Keratinocyte (primary cell): ENCODE measurements around the gene TENT4B. TPM values are rescaled to one million over a fixed set of nuclear protein-coding genes. Genes with fewer than 3 reads are reported as not detected.
A peak's percentile ranks its signal among the peaks of the same experiment; 100 is the strongest.

Source experiments
- DNase-seq: peaks from one replicate; pipeline ENCODE4 v3.0.0-alpha.2; 2011; ENCODE audit warnings: low read depth, missing footprints, low spot score
- FAIRE-seq: peaks from 2 replicates; lab custom pipeline; 2011; peaks lifted over from hg19 to GRCh38; lab: Jason Lieb, UNC
- H2AFZ ChIP-seq: 2 replicates; pipeline ENCODE4 v1.6.0; 2012; ENCODE audit warnings: low read length, control low read depth, inconsistent platforms; ENCODE audit not compliant: control insufficient read depth
- H3K27ac ChIP-seq: 2 replicates; pipeline ENCODE4 v1.5.1; 2011; ENCODE audit warnings: low read length; ENCODE audit not compliant: control insufficient read depth, insufficient read depth
- H3K27me3 ChIP-seq: 3 replicates; pipeline ENCODE4 v1.6.0; 2011; ENCODE audit warnings: low read length; ENCODE audit not compliant: control insufficient read depth, insufficient read depth; ENCODE audit errors: extremely low read depth
- H3K36me3 ChIP-seq, 2 experiments: 2 replicates in 1 of 2; 3 replicates in 1 of 2; pipeline ENCODE4 v1.5.1; 2011; ENCODE audit warnings: low read length in 2 of 2, mild to moderate bottlenecking in 1 of 2; ENCODE audit not compliant: control insufficient read depth in 2 of 2, insufficient read depth in 2 of 2; ENCODE audit errors: extremely low read depth in 1 of 2
- H3K4me1 ChIP-seq: 3 replicates; pipeline ENCODE4 v1.5.1; 2011; ENCODE audit warnings: low read length; ENCODE audit not compliant: control insufficient read depth, insufficient read depth; ENCODE audit errors: extremely low read depth
- H3K4me2 ChIP-seq: 3 replicates; pipeline ENCODE4 v1.6.0; 2011; ENCODE audit warnings: low read depth, low read length; ENCODE audit not compliant: control insufficient read depth, insufficient read depth; ENCODE audit errors: extremely low read depth
- H3K4me3 ChIP-seq, 3 experiments: fragments of 200-600 bp in 1 of 3; sonication (generic) in 1 of 3; 2 replicates in 2 of 3; 3 replicates in 1 of 3; pipeline ENCODE4 v1.5.1; 2011 to 2016; ENCODE audit warnings: low read length in 3 of 3, mild to moderate bottlenecking in 3 of 3, control low read depth in 2 of 3, inconsistent platforms in 1 of 3, low read depth in 1 of 3, mixed read lengths in 1 of 3, mixed run types in 1 of 3, moderate library complexity in 1 of 3; ENCODE audit not compliant: control insufficient read depth in 2 of 3, insufficient read depth in 2 of 3; ENCODE audit errors: extremely low read depth in 1 of 3
- H3K79me2 ChIP-seq: 2 replicates; pipeline ENCODE4 v1.6.0; 2012; ENCODE audit warnings: low read length; ENCODE audit not compliant: control insufficient read depth, insufficient read depth
- H3K9ac ChIP-seq: 3 replicates; pipeline ENCODE4 v1.6.0; 2011; ENCODE audit warnings: low read length; ENCODE audit not compliant: control insufficient read depth, insufficient read depth; ENCODE audit errors: extremely low read depth
- H3K9me1 ChIP-seq: 3 replicates; pipeline ENCODE4 v1.6.0; 2011; ENCODE audit warnings: low read length; ENCODE audit not compliant: control insufficient read depth, insufficient read depth; ENCODE audit errors: extremely low read depth
- H3K9me3 ChIP-seq: 2 replicates; pipeline ENCODE4 v1.5.1; 2012; ENCODE audit warnings: low read depth, low read length; ENCODE audit not compliant: control insufficient read depth
- H4K20me1 ChIP-seq: 3 replicates; pipeline ENCODE4 v1.6.0; 2011; ENCODE audit warnings: low read length; ENCODE audit not compliant: control insufficient read depth, insufficient read depth; ENCODE audit errors: extremely low read depth
- EZH2 ChIP-seq: IDR thresholded peaks from one replicate; pipeline ENCODE4 v1.6.1; 2012; ENCODE audit warnings: inconsistent platforms, mild to moderate bottlenecking, low read length, moderate library complexity
- dilution Hi-C: fragments of 300-500 bp; cut with MboI; formaldehyde crosslinking; loops from one replicate; pipeline ENCODE4 v1.7.0; 2020; ENCODE audit warnings: low sequenced_read_pairs; ENCODE audit not compliant: extremely low pct_ligation_motif_present
- polyA plus RNA-seq, 5 experiments: library from polyadenylated mRNA; depleted of rRNA in 3 of 5; stranded (reverse) in 3 of 5; stranded (forward) in 1 of 5; unstranded in 1 of 5; fragments of >200 nt; gene quantifications; 1 replicate in 1 of 5; 2 replicates in 3 of 5; 3 replicates in 1 of 5; pipeline versions ENCODE4 v1.2.1 to v1.2.3, GENCODE V29; 2011 to 2012; ENCODE audit warnings: missing spikeins in 2 of 5, low read depth in 1 of 5, low replicate concordance in 1 of 5
- TF ChIP-seq, protein P1 (sequence below), 3 experiments: IDR thresholded peaks in 1 of 3; conservative IDR thresholded peaks in 1 of 3; optimal IDR thresholded peaks in 1 of 3; 2 replicates in 2 of 3; 3 replicates in 1 of 3; pipeline versions ENCODE3 to v1.5.1; 2011; ENCODE audit warnings: low read length in 3 of 3, mild to moderate bottlenecking in 3 of 3, moderate library complexity in 2 of 3, control low read depth in 1 of 3, inconsistent platforms in 1 of 3; ENCODE audit not compliant: insufficient read depth in 2 of 3; ENCODE audit errors: extremely low read depth in 1 of 3

The TENT4B gene
- polyA plus RNA-seq, 1 donor (not counting 4 experiments of a cell fraction or from before 2014, with no cell fraction given), result 14.8 TPM

GRCh38 chr16:50209546-50210265, 56.6 kb downstream of the TENT4B start:
- Histone ChIP-seq H3K27ac (no peak overlapping the region), H3K4me3 (no peak overlapping the region), H3K27me3 (no peaks in the 10 kb centered on the region), H3K9me1 (no peaks in the 10 kb centered on the region), H4K20me1 (peaks cover 2% of the 10 kb centered on the region), H3K9ac (no peak overlapping the region), H3K4me1 (peaks cover 36% of the 10 kb centered on the region), H2AFZ (no peak overlapping the region), H3K36me3 (peaks cover 2 to 11% of the 10 kb centered on the region in 2 experiments), H3K9me3 (no peaks in the 10 kb centered on the region), H3K4me2 (no peak overlapping the region), H3K79me2 (peaks cover 44% of the 10 kb centered on the region)
- FAIRE-seq, result no peak
- DNase-seq, result no peak
- dilution Hi-C loops, result no loop called here
- TF ChIP-seq EZH2, result no peak
- TF ChIP-seq, protein P1, sequence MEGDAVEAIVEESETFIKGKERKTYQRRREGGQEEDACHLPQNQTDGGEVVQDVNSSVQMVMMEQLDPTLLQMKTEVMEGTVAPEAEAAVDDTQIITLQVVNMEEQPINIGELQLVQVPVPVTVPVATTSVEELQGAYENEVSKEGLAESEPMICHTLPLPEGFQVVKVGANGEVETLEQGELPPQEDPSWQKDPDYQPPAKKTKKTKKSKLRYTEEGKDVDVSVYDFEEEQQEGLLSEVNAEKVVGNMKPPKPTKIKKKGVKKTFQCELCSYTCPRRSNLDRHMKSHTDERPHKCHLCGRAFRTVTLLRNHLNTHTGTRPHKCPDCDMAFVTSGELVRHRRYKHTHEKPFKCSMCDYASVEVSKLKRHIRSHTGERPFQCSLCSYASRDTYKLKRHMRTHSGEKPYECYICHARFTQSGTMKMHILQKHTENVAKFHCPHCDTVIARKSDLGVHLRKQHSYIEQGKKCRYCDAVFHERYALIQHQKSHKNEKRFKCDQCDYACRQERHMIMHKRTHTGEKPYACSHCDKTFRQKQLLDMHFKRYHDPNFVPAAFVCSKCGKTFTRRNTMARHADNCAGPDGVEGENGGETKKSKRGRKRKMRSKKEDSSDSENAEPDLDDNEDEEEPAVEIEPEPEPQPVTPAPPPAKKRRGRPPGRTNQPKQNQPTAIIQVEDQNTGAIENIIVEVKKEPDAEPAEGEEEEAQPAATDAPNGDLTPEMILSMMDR (optimal IDR thresholded peaks at IDR 0.05 in 1 of 3, IDR thresholded peaks at IDR 0.05 in 1 of 3, conservative IDR thresholded peaks at IDR 0.05 in 1 of 3; ENCODE audit: extremely low read depth in 1 of 3, insufficient read depth in 2 of 3, low read length in 3 of 3), result no peak

DNA sequence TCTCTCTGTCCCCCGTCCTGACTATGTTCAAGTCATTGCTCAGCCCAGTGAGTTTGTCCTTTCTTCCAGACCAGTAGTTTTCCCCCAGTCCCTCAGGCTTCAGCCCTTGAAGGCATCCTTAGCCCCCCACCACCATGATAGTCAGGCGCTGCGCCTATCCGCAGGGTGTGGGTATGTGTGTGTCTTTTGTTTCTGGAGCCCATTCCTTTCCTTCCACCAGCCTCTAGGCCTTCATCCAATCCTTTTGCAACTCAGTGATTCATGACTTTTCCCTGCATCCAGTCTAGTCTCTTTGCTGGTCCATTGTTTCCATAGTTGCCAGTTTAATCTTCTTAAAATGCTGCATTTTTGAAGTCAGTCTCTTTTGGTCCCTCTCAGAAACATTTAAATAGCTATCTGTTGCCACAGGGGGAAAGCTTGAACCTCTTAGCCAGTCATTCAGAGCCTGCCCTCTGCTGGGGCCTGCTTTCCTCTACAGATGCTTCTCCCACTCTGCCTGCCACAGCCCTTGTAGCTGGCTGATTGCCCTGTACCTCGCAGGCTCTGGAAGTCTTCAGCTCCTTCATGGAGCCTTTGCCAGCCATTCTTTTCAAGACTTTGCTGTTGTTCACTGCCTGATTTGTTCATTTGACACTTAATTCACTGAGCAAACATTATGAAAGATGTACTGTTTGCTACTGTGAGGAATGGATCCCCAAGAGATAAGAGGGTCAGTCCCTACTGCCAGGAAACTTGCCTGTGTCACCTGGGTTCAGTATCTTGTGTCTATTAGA, 57.3 kb downstream of the TENT4B start:
- Histone ChIP-seq H3K9me3 (no peaks in the 10 kb centered on the region), H4K20me1 (peaks cover 2% of the 10 kb centered on the region), H2AFZ (no peak overlapping the region), H3K79me2 (peaks cover 37% of the 10 kb centered on the region), H3K9me1 (no peaks in the 10 kb centered on the region), H3K9ac (no peak overlapping the region), H3K4me2 (no peak overlapping the region), H3K4me1 (peaks cover 32% of the 10 kb centered on the region), H3K4me3 (no peak overlapping the region), H3K27ac (no peak overlapping the region), H3K36me3 (peaks cover 2 to 11% of the 10 kb centered on the region in 2 experiments), H3K27me3 (no peaks in the 10 kb centered on the region)
- DNase-seq, result peak; percentile 38
- peak; percentile 80 for FAIRE-seq
- dilution Hi-C loops, result no loop called here
- TF ChIP-seq, protein P1 (optimal IDR thresholded peaks at IDR 0.05 in 1 of 3, IDR thresholded peaks at IDR 0.05 in 1 of 3, conservative IDR thresholded peaks at IDR 0.05 in 1 of 3; ENCODE audit: extremely low read depth in 1 of 3, insufficient read depth in 2 of 3, low read length in 3 of 3), result peak; percentile 78 to 82 (median 82)
- no peak for TF ChIP-seq EZH2
